Measurements from ENCODE around the gene EP400.

Gene EP400

DNA sequence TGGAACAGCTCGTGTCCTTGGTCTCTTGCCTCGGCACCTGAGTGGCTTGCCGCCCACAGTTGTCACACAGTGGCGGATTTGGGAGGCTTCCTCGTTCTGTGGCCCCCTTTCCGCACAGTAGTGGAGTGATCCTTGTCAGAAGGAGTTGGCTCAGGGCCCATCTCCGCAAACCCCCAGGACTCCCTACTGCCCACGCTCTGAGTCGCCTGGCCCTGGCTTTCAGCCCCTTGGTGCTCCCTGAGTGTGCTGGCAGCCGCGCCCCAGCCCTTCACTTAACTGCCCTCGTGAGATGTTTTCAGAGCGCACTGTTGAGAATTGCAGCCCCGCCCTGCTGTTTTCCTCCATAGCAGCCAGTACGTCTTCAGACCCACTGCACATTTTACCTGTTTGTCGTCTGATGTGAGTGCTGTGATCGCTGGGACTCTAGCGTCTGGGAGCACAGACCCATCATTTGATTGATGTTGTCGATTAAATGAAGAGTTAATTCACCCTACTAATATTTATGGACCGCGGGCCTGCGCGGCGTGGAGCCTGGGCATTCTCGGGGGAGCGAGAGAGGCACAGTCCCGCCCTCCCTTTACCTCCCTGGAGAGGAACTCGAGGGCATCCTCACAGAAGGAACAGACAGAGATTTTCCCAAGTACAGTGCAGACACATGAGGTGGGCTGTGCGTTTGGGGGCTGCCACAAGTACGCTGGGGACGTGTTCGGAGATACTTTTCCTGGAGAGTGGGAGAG lies 102.6 kb downstream of the EP400 start:
- DNase-seq = no peak

DNA sequence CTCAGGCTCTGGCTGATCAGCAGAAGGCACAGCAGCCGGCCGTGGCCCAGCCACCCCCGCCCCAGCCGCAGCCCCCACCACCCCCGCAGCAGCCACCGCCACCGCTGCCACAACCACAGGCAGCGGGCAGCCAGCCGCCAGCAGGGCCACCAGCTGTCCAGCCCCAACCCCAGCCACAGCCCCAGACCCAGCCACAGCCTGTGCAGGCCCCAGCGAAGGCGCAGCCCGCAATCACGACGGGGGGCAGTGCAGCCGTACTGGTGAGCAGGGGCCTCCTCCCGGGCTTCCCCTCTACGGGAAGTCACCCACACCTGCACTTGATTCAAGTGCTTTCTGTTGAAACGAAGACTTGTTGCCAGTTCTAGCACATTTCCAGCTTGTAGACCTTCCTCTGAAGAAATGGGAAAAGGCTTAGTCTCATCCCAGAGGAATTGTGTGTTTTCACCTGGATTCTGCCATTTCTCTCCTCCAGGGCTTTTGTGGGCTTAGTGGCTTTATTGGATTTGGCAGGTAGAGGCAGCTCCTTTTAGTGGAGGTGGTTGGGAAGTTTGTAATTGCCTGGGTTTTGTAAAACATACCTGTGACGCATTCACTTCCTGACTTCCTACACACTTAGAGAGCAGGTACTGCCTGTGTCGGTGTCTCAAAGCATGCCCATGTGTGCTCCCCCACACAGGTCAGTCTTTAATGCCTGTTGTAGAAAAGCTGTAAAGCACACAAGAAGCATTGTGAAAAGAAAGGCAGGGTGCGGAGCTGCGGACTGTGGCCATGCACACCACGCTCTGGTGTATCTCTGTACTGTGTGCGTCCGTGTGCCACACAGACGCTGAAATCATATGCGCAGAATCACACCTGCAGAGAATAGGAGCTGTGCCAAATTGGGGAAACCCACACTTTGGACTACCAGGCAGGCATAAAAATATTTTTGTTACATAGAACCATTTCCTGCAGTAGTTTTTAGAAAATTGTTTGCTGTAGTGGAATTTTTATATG lies 103.9 kb downstream of the EP400 start:
- DNase-seq = no peak

DNA sequence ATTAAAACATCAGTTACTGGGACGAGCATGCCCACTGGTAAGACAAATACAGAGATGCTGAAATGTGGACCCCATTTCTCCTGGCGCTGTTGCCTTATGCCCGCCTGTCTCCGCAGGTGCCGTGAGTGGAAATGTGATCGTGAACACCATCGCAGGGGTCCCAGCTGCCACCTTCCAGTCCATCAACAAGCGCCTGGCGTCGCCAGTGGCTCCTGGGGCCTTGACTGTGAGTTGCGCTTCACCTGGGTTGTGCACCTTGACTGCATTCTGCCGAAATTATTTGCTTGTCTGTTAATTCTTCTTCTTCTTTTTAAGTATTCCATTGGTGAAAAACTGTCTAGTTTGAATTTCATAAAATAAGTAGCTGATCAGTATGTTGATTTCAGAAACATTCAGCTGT lies 105.2 kb downstream of the EP400 start:
- no peak for DNase-seq

DNA sequence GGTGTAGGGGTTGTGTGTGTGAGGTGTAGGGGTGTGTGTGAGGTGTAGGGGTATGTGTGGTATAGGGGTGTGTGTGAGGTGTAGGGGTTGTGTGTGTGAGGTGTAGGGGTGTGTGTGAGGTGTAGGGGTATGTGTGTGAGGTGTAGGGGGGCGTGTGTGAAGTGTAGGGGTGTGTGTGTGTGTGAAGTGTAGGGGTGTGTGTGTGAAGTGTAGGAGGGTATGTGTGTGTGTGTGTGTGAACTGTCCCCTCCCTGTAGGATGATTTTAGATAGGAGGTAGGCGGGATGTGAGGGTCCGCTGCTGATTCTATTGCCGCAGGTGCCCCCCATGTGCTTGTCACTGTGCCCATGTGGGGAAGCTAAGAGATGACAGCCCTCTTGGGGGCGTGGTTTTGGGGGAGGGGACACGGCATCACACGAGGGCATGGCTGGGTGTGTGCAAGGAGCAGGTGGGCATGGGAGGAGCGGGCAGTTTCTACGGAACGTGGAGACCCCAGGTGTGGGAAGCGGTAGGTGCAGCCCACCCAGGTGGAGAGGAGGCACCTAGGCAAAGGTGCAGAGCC lies 105.9 kb downstream of the EP400 start:
- DNase-seq = no peak

DNA sequence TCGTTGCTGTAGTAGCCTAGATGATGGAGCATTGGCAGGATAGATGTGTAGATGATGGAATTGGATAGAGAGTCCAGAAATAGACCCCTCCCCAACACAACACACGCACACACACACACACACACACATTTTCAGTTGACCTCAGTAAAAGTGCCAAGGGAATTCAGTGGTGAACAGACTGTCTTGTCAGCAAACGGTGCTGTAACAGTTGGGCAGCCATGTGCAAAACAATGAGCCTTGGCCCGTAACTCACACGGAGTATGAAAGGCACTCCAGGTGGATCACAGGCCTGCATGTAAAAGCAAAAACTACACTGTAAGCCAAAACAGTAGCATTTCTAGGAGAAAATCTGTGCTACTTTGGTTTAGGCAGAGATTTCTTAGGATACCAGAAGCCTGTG lies 106.6 kb downstream of the EP400 start:
- DNase-seq = no peak

DNA sequence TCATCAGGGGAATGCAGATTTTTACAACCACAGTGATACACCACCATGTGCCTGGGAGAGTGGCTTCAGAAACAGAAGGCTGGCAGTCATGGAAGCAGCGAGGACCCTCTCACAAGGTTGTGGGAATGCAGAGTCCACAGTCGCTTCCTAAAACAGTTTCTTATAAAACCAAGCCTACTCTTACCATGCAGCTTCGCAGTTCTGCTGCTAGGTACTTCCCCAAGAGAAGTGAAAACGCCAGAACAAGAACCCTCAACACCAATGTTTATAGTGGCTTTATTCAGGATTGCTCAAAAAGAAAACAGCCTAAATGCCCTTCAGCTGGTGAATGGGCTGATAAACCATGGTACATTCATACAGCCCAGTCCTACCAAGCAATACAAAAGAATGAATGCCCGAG lies 107.2 kb downstream of the EP400 start:
- no peak for DNase-seq

DNA sequence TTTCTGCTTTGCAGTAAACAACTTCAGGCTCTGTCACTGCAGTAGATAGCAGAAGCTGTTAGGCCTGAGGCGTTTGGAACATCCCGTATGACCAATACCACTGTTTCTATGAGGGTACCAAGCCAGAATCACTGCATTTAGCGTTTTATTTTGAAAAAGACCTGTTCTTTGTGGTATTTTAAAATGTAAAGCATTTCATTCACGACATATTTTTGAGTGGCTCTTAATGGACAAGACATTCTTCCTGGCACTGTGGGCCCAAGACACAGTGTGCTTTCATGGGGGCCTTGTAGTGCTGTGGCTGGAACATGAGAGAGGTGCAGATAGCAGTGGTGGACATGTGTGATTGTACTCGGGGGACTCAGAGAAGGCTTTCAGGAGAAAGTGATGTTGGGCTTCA lies 107.9 kb downstream of the EP400 start:
- DNase-seq = no peak

DNA sequence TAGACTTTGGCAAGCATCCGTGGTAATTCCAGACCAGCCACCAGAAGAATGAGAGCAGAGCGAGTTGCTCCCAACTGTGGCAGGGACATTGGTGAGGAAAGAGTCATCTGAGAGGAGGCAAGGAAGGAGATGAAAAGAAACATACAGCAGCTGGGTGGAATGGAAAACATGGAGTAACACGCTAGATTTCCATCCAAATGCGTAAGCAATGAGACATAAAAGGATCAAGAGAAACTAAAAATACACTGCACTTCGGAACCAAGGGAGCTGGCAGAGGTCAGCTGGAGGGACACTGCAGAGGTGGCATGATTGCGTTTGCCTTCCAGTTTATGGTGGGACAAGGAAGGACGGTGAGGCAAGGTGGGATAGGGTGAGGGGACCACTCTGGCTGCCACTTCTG lies 111.5 kb downstream of the EP400 start:
- no peak for DNase-seq

DNA sequence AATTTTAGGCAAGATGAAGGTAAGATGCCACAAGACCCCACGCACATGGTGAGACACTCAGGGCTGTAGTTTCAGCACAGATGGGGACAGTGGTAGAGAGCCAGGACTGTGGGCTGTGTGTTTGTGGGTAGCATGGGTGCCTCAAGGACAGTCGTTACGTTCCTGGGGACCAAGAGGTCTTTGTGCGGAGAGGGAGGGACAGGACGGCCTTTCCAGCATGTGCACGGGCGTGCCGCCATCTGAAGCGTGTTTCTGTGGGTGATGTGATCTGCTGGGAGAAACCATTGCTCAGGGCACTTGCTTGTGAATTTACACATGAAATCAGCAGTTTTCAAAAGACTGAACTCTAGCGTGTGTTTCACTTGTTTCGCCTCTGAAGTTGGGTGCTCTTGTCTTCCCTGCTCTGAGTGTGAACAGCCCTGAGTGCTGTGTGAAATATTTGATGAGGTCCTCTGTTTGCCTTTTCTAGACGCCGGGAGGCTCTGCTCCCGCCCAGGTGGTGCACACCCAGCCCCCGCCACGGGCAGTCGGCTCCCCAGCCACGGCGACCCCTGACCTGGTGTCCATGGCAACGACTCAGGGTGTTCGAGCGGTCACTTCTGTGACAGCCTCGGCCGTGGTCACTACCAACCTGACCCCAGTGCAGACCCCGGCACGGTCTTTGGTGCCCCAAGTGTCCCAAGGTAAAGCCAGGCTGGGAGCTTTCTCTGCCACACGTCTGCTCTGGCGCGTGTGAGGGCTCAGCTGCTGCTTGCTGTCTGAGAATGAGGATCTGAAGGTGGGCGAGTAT lies 112.1 kb downstream of the EP400 start:
- no peak for DNase-seq

DNA sequence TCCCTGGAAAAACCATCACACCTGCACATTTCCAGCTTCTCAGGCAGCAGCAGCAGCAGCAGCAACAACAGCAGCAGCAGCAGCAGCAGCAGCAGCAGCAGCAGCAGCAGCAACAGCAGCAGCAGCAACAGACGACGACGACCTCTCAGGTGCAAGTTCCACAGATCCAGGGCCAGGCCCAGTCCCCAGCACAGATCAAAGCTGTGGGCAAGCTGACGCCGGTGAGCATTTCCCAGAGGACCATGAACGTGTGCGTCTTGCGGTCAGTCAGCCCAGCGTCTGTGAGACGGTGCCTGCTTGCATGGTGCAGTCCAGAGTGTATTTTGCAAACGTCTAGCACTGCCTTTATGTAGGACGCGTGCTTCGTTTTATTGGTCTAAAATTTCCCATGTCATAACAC lies 112.7 kb downstream of the EP400 start:
- no peak for DNase-seq

DNA sequence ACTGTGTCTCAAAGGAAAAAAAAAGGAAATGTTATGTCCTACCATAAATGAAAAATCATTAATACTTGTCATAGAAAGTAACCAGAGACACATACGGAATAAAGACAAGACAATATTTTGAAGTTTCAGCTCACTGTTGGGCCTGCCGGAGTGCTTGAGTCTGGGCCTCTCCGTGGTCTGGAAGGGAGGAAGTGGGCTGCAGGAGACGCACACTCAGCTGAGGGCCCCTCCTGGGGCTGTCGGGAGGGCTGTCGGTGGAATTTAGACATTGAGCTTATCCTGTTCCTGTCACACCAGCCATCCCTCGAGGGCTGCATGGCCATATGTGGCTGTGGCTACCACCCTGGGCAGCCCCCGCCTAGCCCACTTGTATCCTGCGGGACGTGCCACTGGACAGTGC lies 113.7 kb downstream of the EP400 start:
- no peak for DNase-seq

DNA sequence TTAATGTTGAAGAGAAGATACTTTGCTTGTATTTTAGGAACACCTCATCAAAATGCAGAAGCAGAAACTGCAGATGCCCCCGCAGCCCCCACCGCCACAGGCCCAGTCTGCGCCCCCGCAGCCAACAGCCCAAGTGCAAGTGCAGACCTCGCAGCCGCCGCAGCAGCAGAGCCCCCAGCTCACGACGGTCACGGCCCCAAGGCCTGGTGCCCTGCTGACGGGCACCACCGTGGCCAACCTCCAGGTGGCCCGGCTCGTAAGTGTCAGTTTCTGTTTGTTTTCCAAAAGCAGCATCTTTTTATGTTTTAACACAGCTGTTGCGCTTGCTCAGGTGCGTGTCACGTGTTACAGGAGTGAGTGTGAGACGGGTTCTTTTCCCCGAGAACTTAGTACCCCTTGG lies 114.9 kb downstream of the EP400 start:
- no peak for DNase-seq

DNA sequence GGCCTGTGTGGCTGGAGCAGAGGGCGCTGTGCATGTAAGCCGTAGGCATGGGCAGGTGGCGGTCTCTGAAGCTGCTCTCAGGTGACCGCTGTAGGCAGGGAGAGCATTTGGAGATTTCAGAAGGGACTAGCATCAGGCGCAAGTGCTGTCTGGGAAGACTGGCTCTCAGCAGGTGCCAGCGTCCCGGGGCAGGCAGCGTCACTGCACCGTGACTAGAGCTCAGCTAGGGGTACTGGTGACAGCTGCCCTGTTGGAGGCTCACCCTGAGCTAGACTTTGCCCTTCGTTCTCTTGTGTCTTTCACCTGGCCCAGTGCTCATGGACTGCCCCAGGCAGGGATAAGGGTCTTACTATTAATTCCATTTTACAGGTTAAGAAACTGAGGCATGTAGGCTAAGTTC lies 115.5 kb downstream of the EP400 start:
- no peak for DNase-seq

DNA sequence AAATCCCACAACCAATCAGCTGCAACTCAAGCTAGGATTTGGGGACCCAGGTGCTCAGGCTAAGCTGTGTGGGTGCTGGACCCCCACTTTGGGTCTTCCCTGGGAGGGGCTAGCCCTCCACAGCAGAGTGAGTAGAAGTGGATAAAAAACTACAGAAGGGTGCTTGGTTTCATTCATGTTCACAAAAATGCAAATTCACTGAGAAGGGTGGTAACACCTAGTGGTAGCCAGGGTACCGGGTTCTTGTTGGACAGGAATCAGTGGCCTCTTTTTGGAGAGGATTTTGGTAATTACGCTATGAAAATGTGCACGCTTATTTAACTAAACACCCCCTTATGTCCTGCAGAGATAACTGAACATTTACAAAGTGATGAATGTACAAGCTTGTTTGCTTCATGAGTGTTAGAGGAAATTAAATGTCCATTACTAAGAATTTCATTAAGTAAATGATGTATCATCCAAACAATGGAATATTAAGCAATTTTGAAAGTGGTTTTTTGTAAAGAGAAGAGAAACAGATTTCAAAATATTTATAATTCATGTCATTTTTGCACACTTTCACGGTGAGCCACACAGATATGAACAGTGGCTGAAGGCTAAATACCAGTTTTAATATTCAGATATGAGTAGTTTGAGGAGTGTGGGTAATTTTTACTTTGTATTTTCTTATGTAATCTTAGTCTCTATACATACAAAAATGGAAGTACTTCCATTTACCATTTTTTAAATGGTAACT lies 116.0 kb downstream of the EP400 start:
- no peak for DNase-seq

DNA sequence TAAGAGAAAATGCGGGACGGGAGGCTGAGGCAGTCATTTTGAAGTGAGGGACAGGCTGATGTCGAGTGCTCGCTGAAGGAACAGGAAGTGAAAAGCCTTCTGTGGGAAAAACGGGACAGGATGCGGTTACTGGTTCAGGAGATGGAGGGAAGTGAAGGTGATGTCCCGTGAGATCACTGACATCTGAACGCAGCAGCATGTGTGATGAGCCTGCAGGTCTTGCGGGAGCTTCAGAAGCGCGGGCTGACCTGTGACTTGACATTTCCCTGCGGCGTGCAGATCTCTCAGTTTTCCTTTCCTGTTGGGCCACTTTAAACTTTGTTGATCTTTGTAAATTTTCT lies 116.6 kb downstream of the EP400 start:
- DNase-seq = no peak

DNA sequence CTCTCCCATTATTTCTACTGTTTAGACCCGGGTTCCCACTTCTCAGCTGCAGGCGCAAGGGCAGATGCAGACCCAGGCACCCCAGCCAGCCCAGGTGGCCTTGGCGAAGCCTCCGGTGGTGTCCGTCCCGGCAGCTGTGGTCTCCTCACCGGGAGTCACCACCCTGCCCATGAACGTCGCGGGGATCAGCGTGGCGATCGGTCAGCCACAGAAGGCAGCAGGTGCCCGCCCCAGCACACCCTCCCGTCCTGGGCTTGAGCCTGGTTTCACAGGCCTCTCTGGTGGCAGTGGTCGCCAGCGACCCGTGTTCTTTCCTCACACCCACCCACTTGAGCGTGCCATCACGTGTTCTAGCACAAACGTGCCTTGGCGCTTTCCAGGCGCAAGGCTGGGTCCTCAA lies 117.0 kb downstream of the EP400 start:
- DNase-seq = no peak

DNA sequence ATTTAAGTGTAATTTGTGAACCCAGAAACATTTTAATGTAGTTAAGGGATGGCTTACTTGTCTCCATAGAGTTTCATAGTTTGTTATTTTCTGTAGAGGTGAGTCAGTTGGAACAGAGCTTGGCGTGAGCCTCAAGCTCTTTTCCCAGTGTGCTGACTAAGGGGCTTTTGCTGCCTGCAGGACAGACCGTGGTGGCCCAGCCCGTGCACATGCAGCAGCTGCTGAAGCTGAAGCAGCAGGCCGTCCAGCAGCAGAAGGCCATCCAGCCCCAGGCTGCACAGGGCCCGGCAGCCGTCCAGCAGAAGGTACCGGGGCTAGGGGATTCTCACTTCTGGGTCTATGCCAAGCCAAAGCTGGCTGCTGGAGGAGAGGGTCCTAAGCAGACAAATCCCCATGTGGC lies 117.4 kb downstream of the EP400 start:
- no peak for DNase-seq

DNA sequence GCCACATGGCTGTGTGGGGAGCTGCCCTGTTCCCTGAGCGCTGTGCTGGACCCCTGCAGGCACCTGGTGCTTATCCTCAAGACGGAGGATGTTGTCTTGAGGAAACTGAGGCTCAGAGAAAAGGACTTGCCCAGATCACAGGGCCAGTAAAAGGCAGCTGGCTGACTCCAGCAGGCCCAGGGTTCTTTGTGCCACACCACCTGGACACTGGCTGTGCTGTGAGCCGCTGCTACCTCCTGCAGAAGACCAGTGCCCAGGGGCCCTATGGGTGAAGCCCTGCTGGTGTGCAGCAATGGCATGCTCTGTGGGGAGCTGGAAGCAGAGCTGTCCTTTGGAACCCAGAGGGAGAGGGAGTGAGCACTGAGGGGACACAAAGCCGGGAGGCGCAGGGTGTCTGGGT lies 118.5 kb downstream of the EP400 start:
- DNase-seq = no peak

DNA sequence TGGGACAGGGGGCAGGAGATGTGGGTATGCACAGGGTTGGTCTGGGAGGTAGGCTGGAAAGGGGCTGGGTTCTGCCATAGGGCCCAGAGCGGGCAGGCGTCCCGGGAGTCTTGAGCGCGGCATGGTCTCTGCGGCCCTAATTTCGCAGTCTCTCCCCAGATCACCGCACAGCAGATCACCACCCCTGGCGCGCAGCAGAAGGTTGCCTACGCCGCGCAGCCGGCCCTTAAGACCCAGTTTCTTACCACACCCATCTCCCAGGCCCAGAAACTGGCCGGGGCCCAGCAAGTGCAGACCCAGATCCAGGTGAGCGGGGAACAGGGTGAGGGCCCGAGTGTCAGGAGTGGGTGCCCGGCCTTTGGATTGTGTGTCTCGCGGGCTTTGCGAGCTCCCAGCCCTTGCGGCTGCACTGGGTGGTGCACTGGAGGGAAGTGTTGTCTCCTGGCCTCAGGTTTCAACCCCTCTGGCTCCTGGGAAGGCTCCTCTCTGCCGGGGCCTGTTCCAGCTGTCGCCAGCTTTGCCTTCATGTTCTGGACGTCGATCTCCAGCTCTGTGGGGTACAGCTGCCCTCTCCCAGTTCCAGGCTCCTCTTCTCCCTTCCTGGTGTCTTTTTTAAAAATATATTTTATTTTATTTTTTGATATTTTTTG lies 119.7 kb downstream of the EP400 start:
- no peak for DNase-seq

DNA sequence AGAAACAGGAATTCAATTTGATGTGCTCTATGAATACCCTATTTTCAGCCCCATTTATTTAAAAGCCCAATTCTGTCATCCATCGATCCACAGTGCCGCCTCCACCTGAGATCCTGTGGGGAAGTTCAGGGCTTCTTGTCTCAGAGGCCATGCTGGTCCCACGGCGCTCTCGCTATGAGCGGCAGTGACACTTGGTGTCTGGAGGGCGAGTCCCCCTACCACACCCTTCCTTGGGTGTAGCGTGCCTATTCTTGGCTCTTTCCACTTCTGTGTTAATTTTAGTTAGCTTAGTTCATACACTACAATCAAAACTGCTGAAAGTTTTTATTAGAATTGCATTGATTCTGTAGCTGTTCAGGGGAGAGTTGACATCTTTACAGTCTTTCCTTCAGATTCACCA lies 120.6 kb downstream of the EP400 start:
- no peak for DNase-seq

DNA sequence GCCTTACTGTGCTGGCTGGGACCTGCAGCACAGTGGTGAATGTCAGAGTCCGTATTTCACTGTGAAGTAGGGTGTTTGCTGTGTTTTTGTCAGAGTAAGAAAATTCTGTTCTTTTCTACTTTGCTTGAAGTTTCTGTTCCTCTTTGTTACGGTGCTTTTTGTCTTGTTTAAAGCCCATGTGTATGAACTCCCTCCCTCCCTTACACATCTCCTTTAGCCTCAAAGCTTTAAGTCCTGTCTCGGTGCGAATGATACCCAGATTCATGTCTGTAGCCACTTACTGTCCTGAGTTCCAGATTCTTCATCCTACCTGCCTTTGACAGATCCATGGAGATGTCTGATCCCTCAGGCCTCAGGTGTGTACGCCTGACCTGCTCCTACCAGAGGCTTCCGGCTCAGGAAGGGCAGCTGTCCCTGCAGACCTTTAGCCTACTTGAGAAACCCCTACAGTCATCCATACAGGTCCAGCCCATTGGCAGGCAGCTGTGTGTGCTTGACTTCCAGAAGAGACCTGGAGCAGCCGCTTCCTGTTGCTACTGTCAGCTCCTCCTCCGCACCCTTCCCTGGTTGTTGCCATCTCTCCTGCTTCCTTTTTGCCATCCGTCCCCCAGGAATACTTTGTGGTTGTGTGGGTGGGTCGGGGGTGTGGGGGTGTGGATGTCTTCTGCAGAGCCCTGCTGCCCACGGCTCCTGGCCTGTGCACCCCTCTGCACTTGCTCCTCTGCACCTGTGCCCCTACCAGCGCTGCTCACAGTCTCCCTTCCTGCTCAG lies 121.5 kb downstream of the EP400 start:
- no peak for DNase-seq

All from 8988T (cell line).